Skeletal muscle tissue (tissue), 4 donors: Measurements from ENCODE around the gene PAM. TPM values are rescaled to one million over a fixed set of nuclear protein-coding genes. Genes with fewer than 3 reads are reported as not detected.
A peak's percentile ranks its signal among the peaks of the same experiment; 100 is the strongest.

Source experiments
- H3K27ac ChIP-seq: one replicate; pipeline ENCODE4 v1.7.0; 2013; ENCODE audit warnings: mild to moderate bottlenecking, low read depth, low read length, inconsistent platforms
- H3K27me3 ChIP-seq, 3 donors: one replicate each; pipeline ENCODE4 v1.7.0; 2013; ENCODE audit warnings: low read length in 3 of 3; ENCODE audit not compliant: control insufficient read depth in 3 of 3, insufficient read depth in 3 of 3
- H3K36me3 ChIP-seq, 3 donors: one replicate each; pipeline ENCODE4 v1.7.0; 2013; ENCODE audit warnings: low read length in 3 of 3; ENCODE audit not compliant: control insufficient read depth in 3 of 3, insufficient read depth in 3 of 3
- H3K4me1 ChIP-seq, 3 donors: one replicate each; pipeline ENCODE4 v1.7.0; 2013; ENCODE audit warnings: low read length in 3 of 3, mild to moderate bottlenecking in 3 of 3; ENCODE audit not compliant: control insufficient read depth in 3 of 3, insufficient read depth in 3 of 3
- H3K4me3 ChIP-seq, 3 donors: one replicate each; pipeline ENCODE4 v1.7.0; 2013; ENCODE audit warnings: low read length in 3 of 3
- H3K9ac ChIP-seq, 3 donors: one replicate each; pipeline ENCODE4 v1.7.0; 2013; ENCODE audit warnings: low read length in 3 of 3, mild to moderate bottlenecking in 3 of 3, moderate library complexity in 2 of 3, low read depth in 1 of 3
- H3K9me3 ChIP-seq, 3 donors: one replicate each; pipeline ENCODE4 v1.7.0; 2013; ENCODE audit warnings: low read length in 3 of 3; ENCODE audit not compliant: control insufficient read depth in 3 of 3
- total RNA-seq: library from RNA; depleted of rRNA; stranded (reverse); fragments of >200 nt; gene quantifications from one replicate; pipeline ENCODE4 v1.2.3, GENCODE V29; 2014
- donor health status: Osteomylitis.

The PAM gene
- total RNA-seq: 95.5 TPM

GRCh38 chr5:102754767-102755431, at the start of gene PAM:
TSS of gene PAM (plus strand) at chr5:102755305. CDS start at chr5:102866196, 110,891 bp downstream.
- Histone ChIP-seq H3K4me3 (peak within 1 kb of the TSS; percentile 88 to 97 (median 93)), H3K27ac (peak within 1 kb of the TSS; percentile 97), H3K4me1 (peaks cover 27 to 34% (median 28%) of the 10 kb centered on the region in 3 donors), H3K9ac (peak within 1 kb of the TSS; percentile 92 to 98 (median 98)), H3K27me3 (no peaks in the 10 kb centered on the region), H3K36me3 (no peaks in the 10 kb centered on the region), H3K9me3 (no peaks in the 10 kb centered on the region)

DNA sequence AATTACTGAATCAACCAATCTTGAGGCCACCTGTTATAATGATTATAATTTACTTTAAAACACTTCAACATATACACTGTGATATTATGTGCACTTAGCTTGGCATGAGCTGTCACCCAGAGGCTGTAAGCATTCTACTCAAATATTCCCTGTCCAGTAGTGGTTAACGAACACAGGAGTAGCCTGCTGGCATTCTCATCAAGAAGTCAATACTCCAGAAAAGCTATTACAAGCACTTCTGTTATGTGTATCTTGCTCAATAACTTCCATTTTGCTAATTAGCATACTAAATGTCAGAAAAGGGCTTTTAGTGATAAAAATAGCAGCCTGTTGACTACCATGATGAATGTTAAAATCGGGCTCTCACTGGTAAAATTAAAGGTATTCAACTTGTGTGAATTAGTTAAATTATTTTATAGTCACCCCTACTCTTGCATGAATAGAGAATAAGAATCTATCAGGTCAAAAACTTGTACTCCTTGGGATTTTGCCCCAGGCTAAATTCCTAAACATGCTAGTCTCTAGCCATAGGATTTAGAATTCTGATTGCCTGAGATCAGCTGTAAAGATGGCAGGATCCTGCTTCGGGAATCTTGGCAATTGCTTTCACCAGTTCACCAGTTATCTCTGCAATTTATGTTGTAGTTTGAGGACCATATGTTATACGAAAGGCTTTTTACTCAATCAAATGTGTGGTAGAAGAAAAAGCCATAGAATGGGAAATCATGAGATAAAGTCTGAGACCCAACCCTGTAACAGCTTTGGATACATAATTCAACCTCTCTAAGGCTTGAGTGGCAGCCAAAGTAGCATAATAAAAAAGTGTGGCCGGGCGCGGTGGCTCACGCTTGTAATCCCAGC, 43.4 kb upstream of the PAM start:
- H3K4me1 ChIP-seq: no peaks in the 10 kb centered on the region
- no peak overlapping the region for H3K9ac ChIP-seq
- no peak overlapping the region for H3K4me3 ChIP-seq
- H3K27ac ChIP-seq: no peak overlapping the region
- H3K27me3 ChIP-seq: no peaks in the 10 kb centered on the region
- H3K9me3 ChIP-seq: no peaks in the 10 kb centered on the region
- no peaks in the 10 kb centered on the region for H3K36me3 ChIP-seq

GRCh38 chr5:102713278-102713677, 41.8 kb upstream of the PAM start:
- Histone ChIP-seq H3K4me3 (no peak overlapping the region), H3K27me3 (no peaks in the 10 kb centered on the region), H3K4me1 (no peaks in the 10 kb centered on the region), H3K9ac (no peak overlapping the region), H3K36me3 (no peaks in the 10 kb centered on the region), H3K27ac (no peak overlapping the region), H3K9me3 (no peaks in the 10 kb centered on the region)

DNA sequence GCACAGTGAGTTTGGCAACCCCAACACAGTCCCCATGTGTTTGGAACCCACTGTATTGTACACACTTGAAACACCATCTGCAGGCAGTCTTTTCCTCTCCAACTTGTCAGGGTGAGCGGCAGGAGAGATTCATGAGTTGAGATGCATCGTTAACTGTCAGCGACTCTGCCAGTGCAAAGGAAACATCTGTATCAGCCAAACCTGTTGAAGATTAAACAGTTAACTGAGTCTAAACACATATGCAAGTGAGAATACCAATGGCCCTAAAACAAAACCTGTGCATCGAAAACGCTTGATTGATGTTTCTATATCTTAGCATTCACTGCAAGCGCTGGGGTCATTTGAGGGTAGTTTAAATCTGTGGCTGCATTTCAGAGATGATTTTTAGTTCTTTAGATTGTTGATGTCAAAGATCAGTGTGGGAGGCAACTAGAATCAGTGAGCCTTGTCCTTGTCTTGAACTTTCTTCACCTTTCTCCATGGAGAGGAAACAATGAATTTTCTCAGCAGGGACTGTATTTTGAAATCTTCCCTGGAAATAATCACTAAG, 41.3 kb upstream of the PAM start:
- H3K9me3 ChIP-seq: no peaks in the 10 kb centered on the region
- H3K27me3 ChIP-seq: no peaks in the 10 kb centered on the region
- H3K9ac ChIP-seq: no peak overlapping the region
- no peaks in the 10 kb centered on the region for H3K36me3 ChIP-seq
- H3K4me1 ChIP-seq: no peaks in the 10 kb centered on the region
- no peak overlapping the region for H3K27ac ChIP-seq
- H3K4me3 ChIP-seq: no peak overlapping the region

DNA sequence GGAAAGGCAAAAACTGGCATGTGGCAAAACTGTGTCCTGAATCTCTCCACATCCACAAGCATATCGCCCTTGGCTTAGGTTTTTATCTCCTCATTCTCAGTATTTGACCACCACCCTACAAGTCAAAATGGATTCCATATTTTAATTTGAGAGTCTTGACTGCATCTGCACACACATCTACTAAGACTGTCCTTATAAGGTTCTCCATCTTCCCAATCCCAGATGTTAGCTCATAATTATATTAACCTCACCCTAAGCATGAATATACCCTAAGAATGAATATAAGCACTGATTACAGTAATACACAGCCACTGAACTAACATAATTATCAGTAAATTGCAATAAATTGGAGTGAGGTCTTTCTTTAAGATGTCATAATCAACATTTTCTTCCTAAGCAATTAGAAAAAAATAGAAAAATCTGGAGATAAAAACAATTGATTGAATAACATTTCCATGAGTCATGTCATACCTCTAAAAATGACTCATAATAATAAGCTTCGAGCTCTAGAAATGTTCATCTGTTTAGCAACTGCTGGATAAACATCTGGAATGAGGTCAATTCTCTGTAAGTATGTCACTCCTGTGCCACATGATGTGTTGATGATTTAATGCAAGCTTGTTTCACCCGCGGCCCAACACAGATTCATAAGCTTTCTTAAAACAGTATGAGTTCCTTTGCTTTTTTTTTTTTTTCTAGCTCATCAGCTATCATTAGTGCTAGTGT, 39.9 kb upstream of the PAM start:
- Histone ChIP-seq H3K27me3 (no peaks in the 10 kb centered on the region), H3K4me1 (no peaks in the 10 kb centered on the region), H3K27ac (no peak overlapping the region), H3K4me3 (no peak overlapping the region), H3K9ac (no peak overlapping the region), H3K9me3 (no peaks in the 10 kb centered on the region), H3K36me3 (no peaks in the 10 kb centered on the region)

DNA sequence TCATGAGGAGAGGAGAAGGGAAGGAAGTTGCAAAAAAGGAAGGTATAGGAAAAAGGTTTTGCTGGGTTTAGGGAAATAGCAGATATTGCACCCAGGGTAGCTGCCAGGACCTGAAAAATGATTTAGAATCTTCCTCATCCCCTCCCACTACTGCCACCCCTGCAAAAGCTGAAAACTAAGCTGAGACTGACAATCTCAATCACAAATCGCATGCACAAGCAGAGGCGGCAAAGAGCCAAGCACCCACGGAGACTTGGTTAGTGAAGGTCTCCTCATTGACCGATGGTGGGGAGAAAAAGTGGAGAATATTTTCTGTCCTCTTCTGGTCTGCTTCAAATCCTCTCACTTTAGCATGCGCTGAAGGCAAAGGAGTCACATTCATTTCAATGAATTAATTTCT, 39.1 kb upstream of the PAM start:
- Histone ChIP-seq H3K27me3 (no peaks in the 10 kb centered on the region), H3K9ac (no peak overlapping the region), H3K4me1 (no peaks in the 10 kb centered on the region), H3K36me3 (no peaks in the 10 kb centered on the region), H3K4me3 (no peak overlapping the region), H3K9me3 (no peaks in the 10 kb centered on the region), H3K27ac (no peak overlapping the region)

GRCh38 chr5:102718819-102719218, 36.3 kb upstream of the PAM start:
- Histone ChIP-seq H3K27me3 (no peaks in the 10 kb centered on the region), H3K4me3 (no peak overlapping the region), H3K9me3 (no peaks in the 10 kb centered on the region), H3K9ac (no peak overlapping the region), H3K27ac (no peak overlapping the region), H3K4me1 (no peaks in the 10 kb centered on the region), H3K36me3 (no peaks in the 10 kb centered on the region)

- no peaks in the 10 kb centered on the region for H3K4me1 ChIP-seq
- no peak overlapping the region for H3K4me3 ChIP-seq
- no peaks in the 10 kb centered on the region for H3K27me3 ChIP-seq
- H3K27ac ChIP-seq: no peak overlapping the region
- no peaks in the 10 kb centered on the region for H3K9me3 ChIP-seq
- no peaks in the 10 kb centered on the region for H3K36me3 ChIP-seq
- no peak overlapping the region for H3K9ac ChIP-seq
Measured at GRCh38 chr5:102719886-102720285, 35.2 kb upstream of the PAM start.

DNA sequence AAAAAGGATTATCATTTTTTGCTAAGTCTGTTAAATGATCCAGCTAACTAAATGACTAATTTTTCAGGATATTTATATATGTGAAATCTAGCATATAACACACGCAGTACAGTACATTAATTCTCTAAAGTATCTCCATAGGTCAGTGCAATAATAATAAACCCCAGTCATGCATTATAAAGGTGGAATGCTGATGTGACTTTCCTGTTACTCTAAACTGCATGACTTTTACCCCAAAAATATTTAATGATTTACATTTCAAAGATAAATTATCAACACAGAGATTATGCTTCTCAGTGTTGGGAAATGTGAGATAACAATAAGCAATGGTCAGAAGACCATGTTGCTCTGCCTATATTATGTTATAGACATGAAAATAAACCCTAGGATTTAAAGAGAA, 34.1 kb upstream of the PAM start:
- no peak overlapping the region for H3K9ac ChIP-seq
- H3K4me3 ChIP-seq: no peak overlapping the region
- no peak overlapping the region for H3K27ac ChIP-seq
- no peaks in the 10 kb centered on the region for H3K36me3 ChIP-seq
- no peaks in the 10 kb centered on the region for H3K4me1 ChIP-seq
- no peaks in the 10 kb centered on the region for H3K27me3 ChIP-seq
- no peaks in the 10 kb centered on the region for H3K9me3 ChIP-seq
